HG03280 (cell line): Measurements from ENCODE around the gene SORCS2.
"Not testable (repeated sequence)": the region's sequence is repeated elsewhere in the genome, so short reads cannot be mapped to it uniquely, and the experiment has no call there.

Experiments
- ATAC-seq: cut with Tn5 transposase; IDR thresholded peaks from one replicate; pipeline ENCODE4 v1.9.1; 2021; ENCODE audit warnings: mild to moderate bottlenecking, moderate library complexity; ENCODE audit not compliant: unreplicated experiment

The SORCS2 gene

DNA sequence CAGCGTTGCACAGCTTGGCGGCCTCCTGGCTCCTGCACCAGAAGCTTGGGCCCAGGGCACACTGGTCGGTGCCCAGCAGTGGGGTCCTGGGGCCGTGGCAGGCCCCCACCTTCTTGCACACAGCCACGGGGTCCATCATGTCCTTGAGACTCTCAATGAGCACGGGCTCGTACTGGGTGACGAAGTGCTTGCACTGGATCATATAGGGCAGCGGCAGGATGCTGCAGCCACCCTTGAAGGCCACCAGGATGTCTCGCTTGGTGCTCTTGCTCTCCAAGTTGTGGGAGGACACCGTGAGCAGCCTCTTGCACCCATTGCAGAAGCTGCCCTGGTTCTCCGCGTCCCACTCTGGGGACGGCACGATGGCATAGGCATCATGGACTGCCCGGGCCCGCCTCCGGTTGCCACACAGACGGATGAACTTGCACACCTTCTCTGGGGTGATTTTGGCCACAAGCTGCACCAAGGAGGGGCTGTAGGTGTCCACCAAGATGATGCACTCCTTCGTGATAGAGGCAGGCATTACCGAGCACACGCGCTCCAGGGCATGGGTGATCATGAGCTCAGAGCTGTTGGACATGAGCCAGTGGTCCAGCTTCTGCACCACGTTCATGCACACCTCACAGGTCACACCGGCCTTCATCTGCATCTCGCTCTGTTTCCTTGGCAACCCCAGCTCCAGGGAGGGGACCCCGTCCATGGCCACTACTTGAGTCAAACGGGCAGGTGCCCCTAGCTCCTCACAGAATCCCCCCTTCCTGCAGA is 241.2 kb downstream of the SORCS2 start:
- no peak for ATAC-seq

DNA sequence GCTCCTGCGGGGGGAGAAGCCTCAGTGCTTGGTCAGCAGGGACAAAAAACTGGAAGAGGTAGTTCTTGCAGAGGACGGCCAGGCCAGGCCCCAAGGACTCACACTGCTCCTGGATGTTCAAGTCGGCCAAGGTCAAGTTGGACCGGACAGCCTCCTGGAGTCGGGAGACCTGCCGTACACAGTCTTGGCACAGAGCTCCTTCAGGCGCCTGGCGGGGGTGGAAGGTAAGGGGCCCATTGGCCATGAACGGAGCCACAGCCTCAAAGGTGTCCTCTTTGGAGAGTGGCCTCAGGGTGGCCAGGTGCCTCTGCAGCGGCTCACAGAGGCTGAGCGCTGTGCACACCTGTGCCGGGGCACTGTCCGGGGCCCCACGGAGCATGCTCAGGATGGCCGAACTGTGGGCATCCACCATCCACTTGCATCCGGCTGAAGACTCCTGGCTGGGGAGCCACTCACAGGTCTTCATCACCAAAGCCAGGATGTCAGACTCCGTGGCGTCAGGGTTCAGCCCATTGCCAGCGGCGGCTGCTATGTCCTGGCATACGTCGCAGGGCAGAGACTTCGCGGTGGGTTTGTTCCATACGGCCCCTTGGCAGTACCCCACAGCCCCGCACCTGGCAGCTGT is 241.9 kb downstream of the SORCS2 start:
- ATAC-seq = no peak

DNA sequence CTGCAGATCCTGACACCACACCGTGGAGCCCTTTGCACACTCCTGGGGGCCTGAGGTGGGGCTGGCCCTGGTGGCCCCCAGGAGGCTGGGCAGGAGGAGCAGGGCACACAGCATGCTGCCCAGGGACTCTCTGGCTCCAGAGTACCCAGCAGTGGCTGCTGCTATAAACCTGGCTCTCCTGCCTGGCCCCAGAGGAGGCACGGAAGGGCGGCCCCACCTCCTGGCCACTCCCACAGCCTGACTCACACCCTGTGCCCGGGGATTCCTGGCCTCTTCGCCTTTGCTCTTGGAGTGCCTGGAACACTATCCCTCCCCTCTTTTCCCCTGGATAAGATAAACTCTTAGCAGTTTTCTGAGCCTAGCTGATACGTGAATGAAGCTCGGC is 242.4 kb downstream of the SORCS2 start, which contains the start of gene PSAPL1:
TSS of gene PSAPL1 (minus strand) at position 165 of the 385 bp plus-strand sequence. CDS start at position 114, 51 bp downstream.
- ATAC-seq = no peak

DNA sequence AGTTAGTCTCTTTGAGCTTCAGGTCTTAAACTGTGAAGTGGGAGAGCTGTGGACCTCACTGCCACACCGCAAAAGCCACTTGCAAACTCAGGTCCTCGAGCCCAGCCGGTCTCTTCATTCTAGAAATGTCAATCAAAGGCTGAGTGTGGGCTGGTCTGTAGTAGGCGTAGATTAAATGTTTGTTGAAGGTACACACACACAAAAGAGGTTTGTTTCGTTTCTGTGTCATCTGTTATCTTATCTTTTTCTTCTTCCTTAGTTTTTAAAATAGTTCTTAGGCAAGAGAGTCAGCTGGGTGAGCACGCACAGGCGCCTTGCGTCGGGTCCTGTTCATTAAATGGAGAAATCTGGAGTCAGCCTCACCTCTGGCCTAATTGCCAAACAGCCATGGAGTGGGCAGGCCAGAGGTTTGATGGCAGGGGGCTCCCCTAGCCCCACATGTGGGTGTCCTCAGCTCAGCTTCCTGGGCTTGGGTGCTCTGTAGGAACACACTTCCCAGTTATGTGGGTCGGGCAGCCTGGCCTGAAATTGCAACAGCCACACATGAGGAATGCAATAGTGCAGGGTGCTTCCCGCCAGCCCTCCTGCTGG is 243.2 kb downstream of the SORCS2 start:
- no peak for ATAC-seq

DNA sequence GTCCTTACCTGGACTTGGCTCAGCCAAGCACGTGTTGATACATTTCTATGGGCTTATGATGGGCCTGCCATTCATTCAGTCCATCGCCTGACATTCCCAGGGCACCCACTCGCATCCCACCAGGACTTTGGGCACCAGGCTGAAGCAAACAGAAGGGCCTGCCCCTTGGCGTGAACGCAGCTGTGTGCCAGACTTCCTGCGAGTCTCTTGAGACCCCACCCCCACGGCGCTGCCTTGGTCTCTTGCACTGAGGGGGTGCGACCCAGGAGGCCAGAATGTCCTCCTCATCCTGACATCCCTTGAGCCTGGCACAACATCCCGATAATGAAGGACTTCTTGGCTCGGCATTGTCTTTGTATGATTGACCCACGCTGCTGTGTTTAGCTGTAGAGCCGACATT is 243.9 kb downstream of the SORCS2 start:
- ATAC-seq = no peak

DNA sequence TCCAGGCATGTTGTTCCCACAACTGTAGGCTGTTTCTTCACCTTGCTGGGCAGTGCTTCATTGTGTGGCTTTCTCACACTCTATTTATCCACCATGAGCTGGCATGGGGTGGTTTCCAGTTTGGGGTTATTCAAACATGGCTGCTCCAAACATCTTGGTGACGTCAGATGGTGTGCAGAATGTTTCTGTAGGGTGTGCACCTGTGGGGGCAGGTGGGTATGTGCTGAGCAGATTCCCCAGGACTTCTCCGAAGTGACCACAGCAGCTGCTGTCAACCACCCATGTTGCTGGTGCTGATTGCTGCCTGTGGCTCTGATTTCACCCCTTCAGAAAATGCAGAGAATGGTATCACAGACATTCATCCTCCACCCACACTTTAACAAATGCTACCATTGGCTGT is 247.4 kb downstream of the SORCS2 start:
- ATAC-seq = no peak

DNA sequence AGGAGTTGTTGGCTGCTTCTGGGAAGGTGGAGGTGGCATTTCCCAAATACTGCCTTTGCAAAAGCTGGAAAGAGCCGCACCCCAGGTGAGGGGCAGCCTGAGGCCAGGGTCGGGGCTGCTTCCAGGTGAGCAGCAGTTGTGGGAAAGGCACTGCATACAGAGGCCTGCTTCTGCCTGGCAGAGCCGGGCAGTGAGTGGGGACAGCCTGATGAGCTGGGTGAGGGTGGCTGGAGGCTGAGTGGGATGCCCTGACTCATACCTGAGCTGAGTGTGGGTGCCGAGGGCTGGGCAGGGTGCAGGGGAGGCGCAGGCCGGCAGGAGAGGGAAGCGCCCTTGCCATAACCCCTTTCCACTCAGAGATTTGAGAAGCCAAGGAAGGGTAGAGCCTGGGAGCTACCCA is 248.9 kb downstream of the SORCS2 start:
- ATAC-seq = no peak

DNA sequence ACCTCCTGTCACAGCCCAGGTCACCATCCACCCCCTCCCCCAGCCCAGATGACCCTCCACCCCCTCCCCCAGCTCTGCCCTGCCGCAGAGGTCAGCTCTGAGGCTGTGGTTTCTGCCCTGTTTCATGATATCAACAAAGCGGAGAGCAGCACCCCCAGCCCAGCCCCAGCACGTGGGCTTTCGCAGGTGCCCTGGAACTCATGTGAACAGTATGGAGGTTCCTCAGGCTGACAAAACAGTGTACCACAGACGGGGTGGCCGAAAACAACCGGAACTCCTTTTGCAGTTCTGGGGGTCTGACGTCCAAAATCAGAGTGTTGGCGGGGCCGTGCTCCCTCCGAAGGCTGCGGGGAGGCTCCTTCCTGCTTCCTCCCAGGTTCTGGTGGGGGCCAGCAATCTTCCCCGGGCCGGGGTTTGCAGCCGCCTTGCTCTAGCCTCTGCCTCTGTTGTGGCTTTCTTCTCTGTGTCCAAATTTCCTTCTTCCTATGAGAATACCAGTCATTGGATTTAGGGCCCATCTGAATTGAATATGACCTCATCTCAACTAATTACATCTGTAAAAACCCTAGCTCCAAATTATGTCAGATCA is 250.3 kb downstream of the SORCS2 start:
- ATAC-seq = no peak

DNA sequence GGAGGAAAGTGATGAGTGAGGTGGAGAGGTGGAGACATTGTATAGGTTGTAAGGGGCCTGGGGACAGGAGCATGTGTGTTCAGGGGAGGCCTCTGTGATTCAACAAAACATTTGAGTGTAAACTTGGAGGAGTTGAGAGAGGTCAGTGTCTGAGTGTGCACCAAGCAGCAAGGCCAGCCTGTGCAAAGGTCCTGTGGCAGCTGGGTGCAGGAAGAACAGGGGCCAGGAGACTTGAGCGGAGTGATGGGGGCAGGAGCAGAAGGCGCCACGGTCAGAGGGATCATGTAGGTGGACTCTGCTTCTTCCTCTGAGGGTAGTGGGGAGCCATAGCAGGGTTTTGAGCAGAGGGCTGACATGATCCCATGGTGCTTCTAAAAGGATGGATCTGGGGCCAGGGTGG is 252.0 kb downstream of the SORCS2 start:
- ATAC-seq = no peak

DNA sequence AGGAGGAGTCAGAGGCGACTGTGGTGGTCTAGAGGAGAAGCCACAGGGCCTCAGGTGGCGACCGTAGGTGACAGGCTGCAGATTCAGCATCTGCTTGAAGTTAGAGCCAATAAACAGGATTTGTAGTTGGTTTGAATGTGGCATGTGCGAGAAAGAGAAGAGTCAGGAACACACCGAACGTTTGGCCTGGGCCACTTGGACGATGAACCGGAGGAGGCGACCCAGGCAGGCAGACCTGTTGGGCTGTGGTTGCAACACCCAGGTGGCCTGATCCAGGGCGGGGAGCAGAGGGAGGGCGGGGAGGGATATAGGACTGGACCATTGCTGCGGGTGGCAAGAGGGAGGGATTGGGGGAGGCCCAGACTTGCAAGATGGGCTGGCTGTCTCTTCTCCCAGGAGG is 252.4 kb downstream of the SORCS2 start:
- no peak for ATAC-seq

DNA sequence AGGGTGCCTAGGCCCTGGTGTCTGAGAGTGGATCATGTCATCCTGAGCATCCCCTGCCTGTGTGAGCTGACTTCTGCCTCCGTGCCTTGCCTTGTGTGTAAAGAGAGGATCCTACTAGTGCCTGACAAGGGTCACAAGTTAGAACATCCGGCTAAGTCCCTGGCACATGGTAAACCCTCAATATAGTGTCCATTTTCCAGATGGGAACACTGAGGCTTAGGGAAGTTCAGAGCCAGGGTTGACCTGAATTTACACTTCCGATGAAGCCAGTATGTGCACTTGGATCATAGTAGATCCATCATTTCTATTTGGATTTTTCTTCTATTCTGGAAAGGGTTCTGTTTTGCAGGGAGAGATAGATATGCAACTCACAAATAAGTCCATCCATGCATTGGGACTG is 254.9 kb downstream of the SORCS2 start:
- no peak for ATAC-seq

DNA sequence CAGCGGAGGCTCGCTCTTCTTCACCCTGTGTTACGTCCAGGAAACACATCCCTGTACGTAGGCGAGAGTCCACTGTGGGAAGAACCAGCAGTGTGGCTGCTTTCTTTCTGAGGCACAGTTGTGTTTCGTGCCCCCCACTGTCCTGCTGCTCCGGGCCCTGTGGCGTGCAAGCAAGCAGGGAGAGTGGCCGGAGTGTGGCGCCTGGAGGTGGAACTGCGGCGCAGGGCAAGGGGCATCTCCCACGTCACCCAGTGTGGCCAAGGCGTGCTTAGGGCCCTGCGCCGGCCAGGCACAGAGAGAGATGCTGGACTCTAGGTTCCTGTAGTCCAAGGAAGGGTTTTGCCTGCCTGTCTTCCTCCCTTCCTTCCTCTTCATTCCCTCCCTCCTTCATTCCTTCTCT is 255.7 kb downstream of the SORCS2 start:
- no peak for ATAC-seq

DNA sequence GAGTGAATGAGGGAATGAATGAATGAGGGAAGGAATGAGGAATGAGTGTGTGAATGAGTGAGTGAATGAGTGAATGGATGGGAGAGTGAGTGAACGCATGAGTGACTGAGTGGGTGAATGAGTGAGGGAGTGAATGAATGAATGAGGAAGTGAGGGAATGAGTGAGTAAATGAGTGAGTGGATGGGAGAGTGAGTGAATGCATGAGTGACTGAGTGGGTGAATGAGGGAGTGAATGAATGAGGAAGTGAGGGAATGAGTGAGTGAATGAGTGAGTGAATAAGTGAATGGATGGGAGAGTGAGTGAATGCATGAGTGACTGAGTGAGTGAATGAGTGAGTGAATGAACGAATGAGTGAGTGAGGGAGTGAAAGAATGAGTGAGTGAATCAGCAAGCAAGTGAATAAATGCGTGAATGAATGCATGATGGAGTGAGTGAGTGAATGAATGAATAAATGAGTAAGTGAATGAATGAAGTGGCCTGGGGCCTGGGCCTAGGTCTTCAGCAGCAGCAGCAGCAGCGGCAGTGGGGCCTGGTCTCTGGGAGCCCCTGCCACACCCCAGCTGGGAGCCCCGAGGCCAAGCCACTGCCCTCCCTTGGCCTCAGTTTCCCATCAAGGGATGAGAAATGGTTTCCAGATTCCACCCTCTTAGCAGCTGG is 258.6 kb downstream of the SORCS2 start:
- ATAC-seq = no peak

DNA sequence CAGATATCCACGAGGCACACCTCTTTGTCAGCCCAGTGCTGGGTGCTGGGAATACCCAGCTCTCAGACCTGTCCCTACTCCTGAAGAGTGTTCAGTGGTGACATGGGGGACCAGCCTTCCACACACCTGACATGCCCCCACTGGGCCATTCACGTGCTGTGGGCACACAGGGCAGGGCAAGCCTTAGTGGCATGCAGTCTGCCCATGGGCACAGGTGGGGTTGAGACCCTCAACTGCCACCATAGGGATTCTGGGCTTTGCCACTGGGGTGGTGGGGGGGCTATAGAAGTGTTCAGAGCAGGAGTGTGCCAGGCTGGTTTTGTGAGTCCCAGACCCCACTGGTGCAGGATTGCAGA is 259.1 kb downstream of the SORCS2 start:
- no peak for ATAC-seq

DNA sequence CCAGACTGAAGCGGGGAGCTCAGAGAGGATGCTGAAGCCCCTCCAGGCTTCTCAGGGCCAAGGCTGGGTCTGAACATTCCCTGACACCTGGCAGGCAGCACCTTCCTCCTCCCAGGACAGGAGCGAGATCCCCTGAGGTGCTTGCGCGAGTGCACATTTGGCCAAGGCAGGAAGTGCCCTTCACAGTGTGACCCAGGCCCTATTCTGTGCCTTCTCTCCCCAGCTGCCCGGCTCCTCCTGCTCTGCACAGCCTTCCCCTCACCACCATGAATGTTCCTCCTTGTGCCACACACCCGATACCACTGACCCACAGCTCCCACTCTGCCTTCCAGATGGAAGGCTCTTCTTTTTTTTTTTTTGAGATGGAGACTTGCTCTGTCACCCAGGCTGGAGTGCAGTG is 259.5 kb downstream of the SORCS2 start:
- no peak for ATAC-seq

DNA sequence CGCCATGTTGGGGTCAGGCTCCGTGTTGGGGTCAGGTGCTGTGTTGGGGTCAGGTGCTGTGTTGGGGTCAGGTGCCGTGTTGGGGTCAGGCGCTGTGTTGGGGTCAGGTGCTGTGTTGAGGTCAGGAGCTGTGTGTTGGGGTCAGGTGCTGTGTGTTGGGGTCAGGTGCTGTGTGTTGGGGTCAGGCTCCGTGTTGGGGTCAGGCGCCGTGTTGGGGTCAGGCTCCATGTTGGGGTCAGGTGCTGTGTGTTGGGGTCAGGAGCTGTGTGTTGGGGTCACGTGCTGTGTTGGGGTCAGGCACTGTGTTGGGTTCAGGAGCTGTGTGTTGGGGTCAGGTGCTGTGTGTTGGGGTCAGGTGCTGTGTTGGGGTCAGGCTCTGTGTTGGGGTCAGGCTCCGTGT is 260.5 kb downstream of the SORCS2 start:
- ATAC-seq = not testable (repeated sequence)

DNA sequence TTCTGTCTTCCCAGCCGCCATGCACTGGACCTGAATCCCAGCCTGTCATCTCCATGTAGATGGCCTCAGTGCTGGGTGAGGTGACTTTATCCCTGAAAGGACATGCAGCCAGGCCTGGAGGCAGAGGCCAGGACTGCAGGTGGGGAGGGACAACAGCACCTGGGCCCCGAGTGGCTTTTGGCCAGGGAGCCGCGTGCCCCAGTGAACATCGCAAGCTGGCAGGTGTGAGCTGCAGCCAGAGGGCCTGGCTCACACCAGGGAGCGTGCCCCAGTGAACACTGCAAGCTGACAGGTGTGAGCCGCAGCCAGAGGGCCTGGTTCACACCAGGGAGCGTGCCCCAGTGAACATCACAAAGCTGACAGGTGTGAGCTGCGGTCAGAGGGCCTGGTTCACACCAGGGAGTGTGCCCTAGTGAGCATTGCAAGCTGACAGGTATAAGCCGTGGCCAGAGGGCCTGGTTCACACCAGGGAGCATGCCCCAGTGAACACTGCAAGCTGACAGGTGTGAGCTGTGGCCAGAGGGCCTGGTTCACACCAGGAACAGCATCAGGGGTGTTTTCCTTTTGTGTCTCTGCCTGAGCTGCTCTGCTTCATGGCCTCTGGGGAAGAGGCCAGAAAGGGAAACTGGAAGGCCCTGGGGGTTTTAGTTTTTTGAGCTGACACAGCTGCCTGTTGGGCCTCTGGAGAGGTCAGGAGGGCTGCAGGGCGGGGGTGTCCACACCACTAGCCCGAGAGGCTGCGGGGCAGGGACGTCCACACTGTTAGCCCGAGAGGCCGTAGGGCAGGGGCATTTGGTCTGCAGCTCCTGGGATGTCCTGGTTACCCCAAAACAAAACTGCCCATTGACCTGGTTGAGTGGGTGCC is 265.1 kb downstream of the SORCS2 start:
- ATAC-seq = no peak

DNA sequence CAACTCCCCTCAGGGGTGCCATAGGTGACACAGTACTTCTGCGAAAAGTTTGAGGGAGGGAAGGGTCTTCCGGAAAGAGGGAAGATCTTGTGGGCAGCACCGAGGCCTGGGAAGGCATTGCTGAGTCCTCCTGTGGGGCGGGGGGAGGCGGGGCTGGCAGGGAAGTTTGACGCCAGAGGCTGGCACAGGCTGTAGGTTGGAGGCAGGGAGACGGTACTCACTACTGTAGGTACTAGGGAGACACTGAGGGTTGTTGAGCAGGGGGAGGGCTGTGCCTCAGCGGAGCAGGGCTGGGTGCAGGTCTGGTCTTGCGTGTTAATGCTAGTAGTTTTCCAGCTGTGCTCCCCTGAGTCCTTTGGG is 265.7 kb downstream of the SORCS2 start:
- ATAC-seq = no peak

DNA sequence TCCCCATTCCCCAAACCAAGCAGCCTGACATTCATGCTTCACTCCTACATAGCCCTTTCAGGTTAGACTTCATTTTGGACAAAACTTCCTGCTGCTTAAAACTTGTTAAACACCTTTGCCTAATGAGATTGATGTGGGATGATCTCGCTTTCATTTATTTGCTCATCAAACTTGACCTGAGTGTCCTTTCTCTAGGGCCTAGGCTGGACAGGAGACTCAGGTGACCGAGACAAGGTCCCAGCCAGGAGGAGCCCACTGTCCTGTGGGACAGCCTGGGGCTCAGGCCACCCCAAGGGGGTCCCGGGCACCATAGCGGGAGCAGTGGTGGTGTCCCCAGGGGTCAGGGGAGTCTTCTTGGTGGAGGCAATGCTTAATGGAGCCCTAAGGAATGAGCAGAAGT is 266.1 kb downstream of the SORCS2 start:
- ATAC-seq = no peak

DNA sequence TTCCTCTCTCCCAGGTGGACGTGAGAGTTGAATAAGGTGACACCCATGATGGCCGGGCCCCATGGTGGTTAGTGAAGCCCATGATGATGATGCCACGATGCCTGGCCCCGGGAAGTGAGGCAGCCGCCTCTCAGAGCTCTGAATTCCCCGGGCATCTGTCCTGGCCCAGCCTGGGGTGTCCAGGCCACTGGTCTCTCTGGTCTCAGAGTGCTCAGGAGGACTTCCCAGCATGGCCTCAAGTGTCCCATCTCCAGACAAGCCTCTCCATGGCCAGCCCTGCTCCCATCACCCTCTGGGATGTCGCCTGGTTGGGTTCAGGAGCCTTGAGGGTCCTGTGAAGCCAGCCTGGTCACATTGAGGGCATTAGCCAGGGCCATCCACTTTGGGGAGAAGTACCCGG is 267.1 kb downstream of the SORCS2 start:
- no peak for ATAC-seq

DNA sequence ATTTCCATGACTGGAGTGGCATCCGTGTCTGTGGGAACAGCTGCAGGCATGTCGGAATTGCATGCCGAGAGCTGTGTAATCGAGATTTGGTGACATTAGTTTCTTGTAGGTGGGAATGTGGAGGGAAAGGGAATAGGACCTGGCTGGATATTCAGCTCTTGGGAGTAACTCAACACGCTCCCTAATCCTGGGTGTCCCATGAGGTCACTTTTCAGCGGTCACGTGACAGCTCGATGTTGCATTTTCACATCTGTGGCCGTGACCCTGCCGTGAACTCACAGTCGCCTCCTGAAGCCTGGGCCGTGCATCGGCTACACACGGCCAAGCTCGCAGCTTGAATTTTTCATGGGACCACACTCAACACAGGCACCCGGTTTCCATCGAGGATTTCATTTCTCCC is 268.2 kb downstream of the SORCS2 start:
- ATAC-seq = no peak
